Adrenal gland (tissue), 12 donors: Measurements from ENCODE around the gene RIT2. TPM values are rescaled to one million over a fixed set of nuclear protein-coding genes. Genes with fewer than 3 reads are reported as not detected.

Experiments used
- DNase-seq, 7 donors: peaks; one replicate each; pipeline ENCODE4 v3.0.0-alpha.2; 2019 to 2020
- H3K27ac ChIP-seq, 5 donors: fragments of 200-600 bp; sonication (generic) in 4 of 5; 1 replicate in 3 of 5; 2 replicates in 2 of 5; pipeline versions ENCODE4 v1.5.1 to v1.8.0; 2016 to 2020; ENCODE audit warnings: mild to moderate bottlenecking in 1 of 5
- H3K27me3 ChIP-seq: fragments of 200-600 bp; 2 replicates; pipeline ENCODE4 v1.8.0; 2021
- H3K36me3 ChIP-seq, 2 donors: fragments of 200-600 bp; replicated peaks in 1 of 2; 1 replicate in 1 of 2; 2 replicates in 1 of 2; pipeline versions ENCODE4 v1.5.1 to v1.8.0; 2018 to 2022
- H3K4me1 ChIP-seq, 2 donors: fragments of 200-600 bp; replicated peaks in 1 of 2; 1 replicate in 1 of 2; 2 replicates in 1 of 2; pipeline versions ENCODE4 v1.5.1 to v1.8.0; 2018 to 2021
- H3K4me3 ChIP-seq, 4 donors: fragments of 200-600 bp; sonication (generic) in 3 of 4; one replicate each; pipeline ENCODE4 v1.5.1; 2016 to 2018
- H3K9me3 ChIP-seq, 3 donors: fragments of 200-600 bp; sonication (generic) in 1 of 3; replicated peaks in 1 of 3; 1 replicate in 2 of 3; 2 replicates in 1 of 3; pipeline versions ENCODE4 v1.5.1 to v1.8.0; 2016 to 2021
- CTCF ChIP-seq, 6 experiments: fragments of 450-650 bp in 4 of 6; fragments of 200-600 bp in 2 of 6; sonication (generic) in 1 of 6; IDR thresholded peaks; 1 replicate in 5 of 6; 2 replicates in 1 of 6; pipeline versions ENCODE4 v1.5.1 to v1.8.0; 2016 to 2021; ENCODE audit warnings: antibody characterized with exemption in 6 of 6, mild to moderate bottlenecking in 2 of 6, moderate library complexity in 1 of 6
- POLR2A ChIP-seq, 2 donors: fragments of 450-650 bp; IDR thresholded peaks; one replicate each; pipeline ENCODE4 v1.6.1; 2017; ENCODE audit warnings: antibody characterized with exemption in 2 of 2, mild to moderate bottlenecking in 2 of 2, moderate library complexity in 1 of 2
- WGBS, 4 donors: extraction: QIAGEN DNeasy Blood & Tissue Kit in 2 of 4; methylation state at CpG; one replicate each; pipeline versions ENCODE4 v1.1.5 to v1.1.7; 2013 to 2017; 5-methylcytosine and 5-hydroxymethylcytosine counted together
- intact Hi-C, 2 donors: fragments of 100-400 bp; cut with DNase I; formaldehyde crosslinking; loops; one replicate each; pipeline versions ENCODE4 v1.14.1 to v1.15.0; 2022 to 2023
- polyA plus RNA-seq, 3 donors: library from polyadenylated mRNA; stranded (reverse); fragments of 200-250 nt in 2 of 3; fragments of 350-450 nt in 1 of 3; fragmentation: Illumina TruSeq in 1 of 3; extraction: RNeasy Lipid Tissue Mini Kit (QIAGEN cat#74804) in 1 of 3; gene quantifications; one replicate each; pipeline ENCODE4 v1.2.3, GENCODE V29; 2013 to 2014
- total RNA-seq, 9 donors: library from RNA; depleted of rRNA in 4 of 9; stranded (reverse); fragments of >200 nt in 4 of 9; fragments of 120-200 nt in 1 of 9; fragmentation: NEBNext Ultra II Directional in 1 of 9; extraction: Animal tissue kit (Norgen Biotek cat#: 25700) in 1 of 9; gene quantifications; one replicate each; pipeline versions ENCODE4 v1.1.0 to v1.2.4, GENCODE V29; 2013 to 2023
- donor health status: healthy with polysubstance abuse.
- donor health status: Bipolar disorder and iron deficiency.
- donor health status: DM: yes; HTN: yes; CAD: no.
- donor health status: DM: no; HTN: no; CAD: no.
- donor health status: DM: no; HTN: no; CAD: no.
- donor health status: DM: yes; HTN: yes; CAD: no.

Gene RIT2
- total and polyA plus RNA-seq, 12 donors, result 0.20 to 0.99 (median 0.28) TPM; not detected in 7

- DNase-seq, result no peak
- Histone ChIP-seq H3K4me1 (no peaks in the 10 kb centered on the region), H3K27ac (no peak overlapping the region), H3K27me3 (no peaks in the 10 kb centered on the region), H3K4me3 (no peak overlapping the region), H3K9me3 (no peaks in the 10 kb centered on the region), H3K36me3 (no peaks in the 10 kb centered on the region)
- intact Hi-C loops, result no loop called here
- 72 to 83% (median 78%) methylated on average over 2 of the region's 2 CpGs for WGBS, 4 donors
- no peak for TF ChIP-seq POLR2A (IDR thresholded peaks at IDR 0.05)
- TF ChIP-seq CTCF (IDR thresholded peaks at IDR 0.05), result no peak
Measured at GRCh38 chr18:42937436-42937835, 178.0 kb downstream of the RIT2 start.

GRCh38 chr18:42936289-42936688 is 179.2 kb downstream of the RIT2 start:
- Histone ChIP-seq H3K4me3 (no peak overlapping the region), H3K27me3 (no peaks in the 10 kb centered on the region), H3K9me3 (no peaks in the 10 kb centered on the region), H3K4me1 (no peaks in the 10 kb centered on the region), H3K36me3 (no peaks in the 10 kb centered on the region), H3K27ac (no peak overlapping the region)
- WGBS, 4 donors, result 45 to 50% (median 48%) methylated on average over 2 of the region's 2 CpGs
- intact Hi-C loops, result no loop called here
- TF ChIP-seq CTCF (IDR thresholded peaks at IDR 0.05) (no peak), POLR2A (IDR thresholded peaks at IDR 0.05) (no peak)
- DNase-seq, result no peak

- intact Hi-C loops, result no loop called here
- WGBS, 4 donors, result 1 to 16% (median 9%) methylated on average over 3 of the region's 3 CpGs
- DNase-seq, result peak in 2 of 7 donors; percentile 1 to 8
- H3K4me3 ChIP-seq, result no peak overlapping the region
- TF ChIP-seq POLR2A (IDR thresholded peaks at IDR 0.05) (no peak), CTCF (IDR thresholded peaks at IDR 0.05) (no peak)
- peak overlapping the region in 1 of 5 donors; percentile 54 for H3K27ac ChIP-seq
- no peaks in the 10 kb centered on the region for H3K9me3 ChIP-seq
- H3K4me1 ChIP-seq, result no peaks in the 10 kb centered on the region
- no peaks in the 10 kb centered on the region for H3K27me3 ChIP-seq
- no peaks in the 10 kb centered on the region for H3K36me3 ChIP-seq
Measured at GRCh38 chr18:42931491-42931890, 184.0 kb downstream of the RIT2 start.

GRCh38 chr18:42929857-42930256 is 185.6 kb downstream of the RIT2 start:
- TF ChIP-seq CTCF (IDR thresholded peaks at IDR 0.05), result no peak
- no peak for TF ChIP-seq POLR2A (IDR thresholded peaks at IDR 0.05)
- Histone ChIP-seq H3K27ac (no peak overlapping the region), H3K4me1 (no peaks in the 10 kb centered on the region), H3K27me3 (no peaks in the 10 kb centered on the region), H3K4me3 (no peak overlapping the region), H3K9me3 (no peaks in the 10 kb centered on the region), H3K36me3 (no peaks in the 10 kb centered on the region)
- no peak for DNase-seq
- 74 to 83% (median 79%) methylated on average over 3 of the region's 3 CpGs for WGBS, 4 donors
- intact Hi-C loops, result no loop called here
